ENCODE data around the gene FADS6. TPM values are rescaled to one million over a fixed set of nuclear protein-coding genes. Genes with fewer than 3 reads are reported as not detected.
A peak's percentile ranks its signal among the peaks of the same experiment; 100 is the strongest.

FADS6 gene
- total RNA-seq, 1 donor from 2014 or later, result not detected

DNA sequence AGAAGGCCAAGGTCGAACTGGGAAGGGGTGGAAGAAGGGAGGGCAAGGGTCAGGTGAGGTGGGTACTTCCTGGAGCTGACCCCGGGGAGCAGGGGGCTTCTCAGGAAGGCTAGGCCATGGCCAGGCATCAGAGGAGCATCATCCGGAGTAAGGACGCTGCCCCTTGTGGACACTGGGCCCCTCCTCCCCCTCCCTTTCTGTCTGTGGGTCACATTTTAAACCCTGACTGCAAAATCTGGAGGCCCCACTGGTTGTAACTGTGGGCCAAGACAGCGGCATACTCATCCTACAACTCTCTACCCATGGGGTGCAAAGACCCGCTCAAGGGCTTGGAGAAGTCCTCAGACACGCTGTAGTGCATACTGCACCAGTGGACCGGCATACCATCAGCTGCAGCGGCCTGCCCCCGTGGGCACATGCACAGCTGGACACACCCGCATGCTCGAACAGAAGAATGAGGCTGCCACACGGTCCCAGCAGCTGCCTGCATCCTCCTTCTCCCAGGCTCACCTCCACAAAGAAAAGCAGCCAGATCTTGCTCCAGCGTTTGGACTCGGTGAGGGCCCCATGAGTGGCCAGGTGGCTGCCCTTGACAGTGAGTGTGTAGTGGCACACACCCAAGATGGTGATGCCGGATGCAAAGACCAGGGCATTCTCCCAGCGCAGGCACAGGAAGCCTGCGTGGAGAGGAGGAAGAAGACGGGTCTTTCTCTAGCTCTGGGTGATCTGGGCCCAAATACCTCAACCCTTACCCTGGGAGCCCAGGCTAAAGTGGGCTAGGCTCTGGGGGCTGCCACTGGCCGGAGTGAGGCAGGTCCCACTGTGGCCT, 1.2 kb downstream of the FADS6 start:
- DNase-seq (ENCODE audit: low read depth in 2 of 2), result no peak

DNA sequence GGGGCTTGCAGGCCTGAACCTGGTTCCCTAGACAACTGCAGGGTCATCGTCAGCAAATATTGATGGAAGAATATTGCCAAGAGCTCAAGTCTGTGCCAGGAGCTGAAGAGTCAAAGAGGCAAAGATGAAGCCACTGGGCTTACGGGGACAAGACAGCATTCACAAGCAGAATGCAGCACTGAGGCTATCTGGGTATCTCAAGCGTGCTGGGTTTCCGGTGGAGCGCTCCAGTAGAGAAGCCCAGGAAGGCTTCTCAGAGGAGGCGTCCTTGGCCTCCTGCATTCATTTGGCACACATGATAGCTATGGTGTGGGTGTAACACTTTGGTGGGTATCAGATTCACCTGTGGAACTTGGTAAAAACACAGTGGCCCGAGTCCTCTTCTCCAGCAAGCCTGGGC, 2.9 kb downstream of the FADS6 start:
- no peak for DNase-seq (ENCODE audit: low read depth in 2 of 2)

DNA sequence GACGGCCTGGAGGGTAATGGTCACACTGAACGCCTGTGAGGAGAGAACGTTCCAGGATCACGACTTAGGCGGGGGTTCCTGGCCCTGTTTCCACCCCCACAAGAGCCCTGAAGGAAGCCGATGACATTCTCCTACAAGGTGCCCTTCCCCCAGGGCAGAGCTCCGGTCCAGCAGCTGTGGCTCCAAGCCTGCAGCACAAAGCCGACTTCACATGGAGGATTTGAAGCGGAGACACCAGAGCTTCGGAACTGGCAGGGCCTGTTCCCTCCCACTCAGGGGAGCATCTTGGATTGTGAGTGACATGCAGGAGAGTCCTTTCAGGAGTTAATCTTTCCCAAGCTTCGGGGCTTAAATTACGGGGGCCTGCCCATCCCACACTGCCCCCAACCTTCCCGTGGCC, 5.0 kb downstream of the FADS6 start:
- DNase-seq (ENCODE audit: low read depth in 2 of 2), result no peak

DNA sequence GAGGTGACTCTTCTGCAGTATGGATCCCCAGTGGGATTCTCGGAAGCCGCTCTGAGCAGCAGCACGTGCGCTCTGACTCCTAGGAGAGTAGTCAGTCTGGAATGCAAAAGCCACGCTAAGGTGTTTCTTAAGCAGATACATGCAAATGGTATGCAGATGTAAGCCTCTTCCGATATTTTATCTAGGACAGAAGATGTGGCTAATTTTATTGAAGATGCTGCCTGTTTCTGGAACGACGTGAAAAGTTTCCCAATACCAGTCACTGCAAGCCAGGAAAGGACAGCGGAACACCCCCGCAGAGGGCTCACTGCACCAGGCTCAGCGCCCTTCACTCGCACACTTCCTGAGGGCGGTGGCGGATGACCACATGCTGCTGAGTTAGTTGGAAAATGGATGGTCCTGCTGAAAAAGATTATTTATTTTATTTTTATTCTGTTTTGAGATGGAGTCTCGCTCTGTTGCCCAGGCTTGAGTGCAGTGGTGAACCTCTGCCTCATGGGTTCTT, 10.1 kb downstream of the FADS6 start:
- DNase-seq (ENCODE audit: low read depth in 2 of 2), result peak in 1 of 2 donors; percentile 15

DNA sequence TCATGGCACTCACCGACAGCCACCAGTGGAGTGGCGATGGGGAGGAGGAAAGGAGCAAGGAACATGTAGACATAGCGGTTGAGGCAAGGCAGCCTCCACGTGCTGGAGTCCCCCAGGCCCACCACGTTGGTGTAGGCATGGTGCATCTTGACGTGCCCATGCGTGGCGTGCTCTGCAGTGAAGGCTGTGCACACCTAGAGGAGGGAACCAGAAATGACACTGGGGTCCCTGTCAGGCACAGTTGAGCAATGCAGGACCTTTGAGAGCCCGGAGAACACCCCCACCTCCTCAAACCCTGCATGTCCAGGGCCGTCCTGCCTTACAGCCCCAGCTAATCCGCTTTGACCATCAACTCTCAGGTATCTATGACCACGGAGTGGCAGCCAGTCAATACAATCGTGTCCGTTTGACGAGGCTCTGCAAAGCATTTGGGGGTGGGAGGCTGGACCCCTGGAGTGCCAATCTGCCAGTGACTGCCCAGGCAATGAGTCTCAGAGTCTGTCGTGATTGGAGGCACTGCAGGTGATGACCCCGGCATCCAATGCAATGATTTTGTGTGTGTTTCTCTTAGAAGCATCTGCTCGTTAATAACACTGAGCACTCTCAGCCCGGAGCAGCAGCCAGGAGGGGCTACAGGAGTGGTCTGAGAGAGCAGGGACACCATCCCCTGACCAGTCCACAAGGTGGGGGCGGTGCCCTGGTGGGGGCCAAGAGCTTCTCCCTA, 10.8 kb downstream of the FADS6 start:
- DNase-seq (ENCODE audit: low read depth in 2 of 2), result no peak

DNA sequence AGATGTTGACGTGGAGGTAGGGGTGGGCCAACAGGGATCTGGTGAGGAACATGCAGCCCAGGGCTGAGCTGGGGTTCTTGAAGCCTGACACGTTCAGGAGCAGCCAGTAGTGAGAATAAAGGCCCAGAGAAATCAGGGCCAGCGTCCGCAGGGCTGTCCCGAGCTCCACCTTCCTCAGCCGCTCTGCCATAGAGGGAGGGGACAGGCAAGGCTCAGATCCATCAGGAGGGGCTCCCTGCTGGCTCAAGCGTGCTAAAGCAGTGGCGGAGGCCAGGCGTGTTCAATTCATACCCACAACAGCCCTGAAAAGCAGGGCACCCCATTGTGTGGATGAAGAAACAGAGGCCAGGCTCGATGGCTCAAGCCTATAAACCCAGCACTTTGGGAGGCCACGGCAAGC, 12.4 kb downstream of the FADS6 start:
- no peak for DNase-seq (ENCODE audit: low read depth in 2 of 2)

DNA sequence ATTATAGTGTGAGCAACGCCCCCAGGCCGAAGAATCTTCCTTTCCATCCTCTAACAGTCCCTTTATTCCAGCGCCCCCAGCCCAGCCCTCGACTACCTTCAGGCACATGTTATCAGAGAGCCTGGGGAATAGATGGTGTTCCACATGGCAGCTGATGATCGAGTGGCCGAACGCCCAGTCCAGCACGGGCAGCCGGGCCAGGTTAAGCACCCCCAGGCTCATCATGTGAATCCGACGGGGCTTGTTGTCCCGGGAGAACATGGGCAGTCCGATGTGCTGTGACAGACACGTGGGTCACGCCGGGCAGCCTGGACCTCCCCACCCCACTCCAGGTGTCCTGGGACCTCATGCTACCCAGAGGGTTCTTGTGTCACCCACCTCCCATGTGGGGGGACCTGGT, 14.1 kb downstream of the FADS6 start:
- no peak for DNase-seq (ENCODE audit: low read depth in 2 of 2)

DNA sequence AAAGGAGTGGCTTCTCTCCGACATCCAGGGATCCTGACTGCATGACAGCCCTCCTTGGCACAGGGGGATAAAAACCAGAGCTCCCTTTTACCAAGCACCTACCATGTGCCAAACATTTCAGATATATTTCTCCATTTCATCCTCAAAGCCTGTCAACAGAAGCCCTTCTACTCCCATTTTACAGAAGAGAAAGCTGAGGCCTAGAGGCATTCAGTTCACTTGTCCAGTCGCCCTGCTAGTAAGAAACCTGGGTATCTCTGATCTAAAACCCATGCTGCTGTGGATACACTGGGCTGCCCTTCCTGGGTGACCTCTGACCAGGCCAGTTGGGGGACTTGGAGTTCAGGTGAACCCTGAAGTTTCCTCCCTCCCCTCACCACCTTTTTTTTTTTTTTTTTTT, 14.8 kb downstream of the FADS6 start:
- DNase-seq (ENCODE audit: low read depth in 2 of 2), result no peak

DNA sequence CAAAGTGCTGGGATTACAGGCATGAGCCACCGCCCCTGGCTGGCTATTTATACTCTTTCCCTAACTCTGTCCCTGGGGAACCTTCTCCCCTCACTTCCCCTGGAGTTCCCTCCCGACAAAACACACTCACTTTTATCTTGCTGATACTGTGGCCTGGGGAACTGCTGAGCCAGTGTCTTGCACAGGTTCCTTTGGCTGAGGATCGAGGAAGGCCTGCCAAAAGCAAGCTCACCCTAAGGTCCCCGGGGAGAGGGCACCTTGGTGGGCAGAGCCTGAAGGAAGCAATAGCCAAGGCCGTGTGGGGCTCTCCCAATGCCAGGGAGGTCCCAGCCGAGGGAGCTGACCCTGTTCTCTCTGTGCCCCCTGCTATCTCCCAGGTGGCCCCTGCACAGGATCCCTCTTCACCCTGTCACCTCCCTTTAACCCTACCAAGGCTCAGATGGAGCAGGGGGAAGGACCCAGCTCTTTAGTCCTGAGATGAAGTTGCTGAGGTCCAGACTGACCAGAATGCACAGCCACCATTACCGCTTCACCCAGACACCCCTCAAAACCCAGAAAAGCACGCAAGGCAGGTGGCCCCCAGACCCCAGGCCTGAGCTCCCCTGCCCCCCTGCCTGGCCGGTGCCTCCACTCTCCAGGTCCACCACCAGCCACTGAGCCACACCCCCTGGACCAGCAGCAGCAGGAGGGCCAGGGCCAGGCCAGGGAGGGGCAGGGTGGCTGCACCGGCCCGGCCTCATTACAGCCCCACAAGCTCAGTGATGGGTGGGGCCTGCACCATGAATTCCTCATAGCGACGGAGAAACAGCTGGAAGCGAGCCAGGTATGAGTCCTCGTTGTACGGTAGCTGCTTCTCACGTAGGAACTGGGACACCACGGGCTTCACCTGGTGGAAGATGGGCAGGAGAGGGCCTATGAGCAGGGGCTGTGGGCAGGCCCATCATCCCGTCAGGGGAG, 15.6 kb downstream of the FADS6 start:
- no peak for DNase-seq (ENCODE audit: low read depth in 2 of 2)

DNA sequence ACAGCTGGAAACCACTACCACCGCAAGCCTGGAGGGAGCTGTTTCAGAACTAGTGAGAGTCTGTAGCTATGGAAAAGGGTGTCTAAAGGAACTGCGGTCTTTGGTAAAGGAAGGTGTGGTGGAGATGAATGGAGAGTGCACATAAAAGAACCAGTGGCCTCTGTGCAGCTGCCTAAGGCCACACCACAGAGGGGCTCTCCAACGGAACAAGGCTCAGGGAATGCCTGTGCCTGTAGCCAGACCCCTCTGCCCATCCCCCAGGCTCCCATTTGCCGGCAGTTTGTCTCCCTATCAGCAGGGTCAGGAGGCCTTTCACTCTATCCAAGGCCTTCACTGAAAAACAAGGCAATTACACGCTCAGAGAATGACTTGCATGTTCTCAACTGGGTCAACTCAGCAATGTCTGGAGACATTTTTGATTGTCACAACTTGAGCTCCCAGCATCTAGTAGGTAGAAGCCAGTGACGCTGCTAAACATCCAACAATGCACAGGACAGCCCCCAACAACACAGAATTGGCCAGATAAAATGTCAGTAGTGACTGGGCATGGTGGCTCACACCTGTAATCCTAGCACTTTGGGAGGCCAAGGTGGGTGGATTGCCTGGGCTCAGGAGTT, 17.3 kb downstream of the FADS6 start:
- DNase-seq (ENCODE audit: low read depth in 2 of 2), result no peak

DNA sequence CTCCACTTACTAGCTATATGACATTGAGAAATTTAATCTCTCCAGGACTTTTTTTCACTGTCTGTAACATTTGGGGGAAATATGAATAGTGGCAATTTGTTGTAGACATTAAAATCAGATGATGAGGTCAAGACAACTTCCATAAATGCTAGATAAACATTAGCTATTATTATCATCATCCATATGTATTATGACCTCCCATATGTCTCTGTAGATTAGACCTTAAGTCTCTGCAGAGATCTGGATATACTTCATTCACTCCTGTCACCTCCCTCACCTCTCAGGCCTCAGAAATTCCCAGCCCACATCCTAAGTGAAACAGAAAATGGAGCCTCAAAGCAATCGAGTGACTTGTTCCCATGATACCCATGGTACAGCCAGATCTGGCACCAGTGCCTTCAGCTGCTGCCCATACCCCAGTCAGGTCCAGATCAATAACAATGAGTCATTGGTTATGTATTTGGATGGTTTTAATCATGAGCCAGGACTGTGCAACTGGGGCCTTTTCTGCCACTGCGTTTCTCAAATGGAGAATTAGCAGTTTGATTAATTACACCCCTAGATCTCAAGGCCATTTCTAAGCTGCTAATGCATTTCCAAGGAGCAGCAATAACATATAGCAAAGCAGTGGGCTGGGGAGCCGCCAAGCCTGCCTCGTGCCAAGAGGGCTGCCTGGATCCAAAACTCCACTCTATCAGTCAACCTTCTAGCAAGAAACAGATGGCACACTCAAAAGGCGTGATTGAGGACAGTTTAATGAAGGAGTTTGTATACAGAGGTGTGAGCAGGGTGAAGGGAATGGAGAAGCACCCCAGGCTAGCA, 18.1 kb downstream of the FADS6 start:
- DNase-seq (ENCODE audit: low read depth in 2 of 2), result no peak

DNA sequence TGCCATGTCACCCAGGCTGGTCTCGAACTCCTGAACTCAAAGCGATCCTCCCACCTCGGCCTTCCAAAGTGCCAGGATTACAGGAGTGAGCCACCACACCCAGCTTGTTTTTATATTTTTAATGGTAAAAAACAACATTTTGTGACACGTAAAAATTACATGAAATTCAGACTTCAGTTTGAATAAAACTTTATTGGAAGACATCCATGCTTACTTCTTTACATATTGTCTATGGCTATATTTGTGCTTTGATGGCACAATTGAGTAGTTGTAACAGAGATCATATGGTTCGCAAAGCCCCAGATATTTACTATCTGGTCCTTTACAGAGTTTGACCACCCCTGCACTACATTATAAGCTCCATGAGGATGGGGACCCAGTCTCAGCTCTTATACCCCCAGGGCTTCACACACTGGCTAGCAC, 18.8 kb downstream of the FADS6 start:
- DNase-seq (ENCODE audit: low read depth in 2 of 2), result no peak

DNA sequence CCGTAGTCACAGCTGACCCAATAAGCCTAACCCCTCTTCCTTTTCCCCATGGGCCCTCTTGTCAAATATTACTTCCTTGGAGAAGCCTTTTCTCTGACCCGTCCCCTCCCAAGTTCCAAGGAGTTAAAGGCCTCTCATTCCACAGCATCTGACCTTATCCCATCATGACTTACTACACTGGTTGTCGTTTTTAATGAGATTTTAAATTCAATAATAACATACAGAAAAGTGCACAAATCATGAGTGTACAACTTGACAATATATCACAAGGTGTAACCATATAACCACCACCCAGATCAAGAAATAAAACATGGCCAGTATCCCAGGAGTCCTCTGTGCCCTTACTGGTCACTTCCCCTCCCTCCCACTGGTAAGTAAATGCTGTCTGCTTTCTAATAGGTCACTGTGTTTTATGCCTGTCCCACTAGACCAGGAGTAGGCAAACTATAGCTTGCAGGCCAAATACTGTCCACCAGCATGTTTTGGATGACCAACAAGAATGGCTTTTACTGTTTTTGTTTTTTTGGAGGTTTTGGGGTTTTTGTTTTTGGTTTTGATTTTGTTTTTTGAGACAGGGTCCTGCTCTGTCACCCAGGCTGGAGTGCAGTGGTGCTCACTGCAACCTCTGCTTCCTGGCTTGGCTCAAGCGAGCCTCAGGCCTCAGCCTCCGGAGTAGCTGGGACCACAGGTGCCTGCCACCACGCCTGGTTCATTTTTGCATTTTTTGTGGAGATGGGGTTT, 19.4 kb downstream of the FADS6 start:
- no peak for DNase-seq (ENCODE audit: low read depth in 2 of 2)

DNA sequence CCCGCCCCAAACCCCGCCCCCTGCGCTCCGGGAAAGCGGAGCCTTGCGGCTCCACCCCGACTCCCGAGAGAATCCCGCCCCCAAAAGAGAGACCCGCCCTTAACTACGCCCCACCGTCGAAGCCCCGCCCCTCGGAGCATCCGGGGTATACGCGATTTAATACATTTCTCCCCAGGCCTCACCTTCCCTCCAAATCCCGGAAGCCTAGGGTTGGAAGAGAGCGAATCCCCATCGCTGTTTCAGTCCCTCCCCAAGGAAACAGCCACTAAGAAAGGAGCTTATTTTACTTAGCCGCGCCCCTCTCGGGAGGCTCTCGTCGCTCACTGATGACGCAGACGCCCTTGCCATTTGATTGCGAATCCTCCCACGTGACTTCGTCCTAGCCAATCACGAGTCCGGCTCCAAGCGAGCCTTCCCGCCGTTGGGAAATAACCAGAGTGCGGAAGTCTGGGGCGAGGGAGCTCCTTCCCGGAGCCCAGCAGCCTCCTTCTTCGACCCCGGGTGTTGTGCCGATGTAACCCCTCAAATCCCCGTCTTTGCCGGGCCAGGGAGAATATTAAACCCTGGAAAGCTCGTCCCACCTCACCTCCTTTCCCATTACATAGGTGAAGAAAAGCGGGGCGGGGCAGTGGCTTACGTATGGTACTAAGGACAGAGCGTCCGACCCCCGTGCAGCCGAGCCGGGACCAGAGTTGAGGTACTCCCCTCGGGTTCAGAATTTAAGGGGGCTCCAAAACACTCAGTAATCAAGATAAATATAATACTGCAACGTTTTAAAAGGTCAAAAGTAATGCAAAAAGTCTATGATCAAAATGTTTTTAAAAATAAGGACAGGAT, 20.2 kb downstream of the FADS6 start:
- DNase-seq (ENCODE audit: low read depth in 2 of 2), result peak; percentile 100

DNA sequence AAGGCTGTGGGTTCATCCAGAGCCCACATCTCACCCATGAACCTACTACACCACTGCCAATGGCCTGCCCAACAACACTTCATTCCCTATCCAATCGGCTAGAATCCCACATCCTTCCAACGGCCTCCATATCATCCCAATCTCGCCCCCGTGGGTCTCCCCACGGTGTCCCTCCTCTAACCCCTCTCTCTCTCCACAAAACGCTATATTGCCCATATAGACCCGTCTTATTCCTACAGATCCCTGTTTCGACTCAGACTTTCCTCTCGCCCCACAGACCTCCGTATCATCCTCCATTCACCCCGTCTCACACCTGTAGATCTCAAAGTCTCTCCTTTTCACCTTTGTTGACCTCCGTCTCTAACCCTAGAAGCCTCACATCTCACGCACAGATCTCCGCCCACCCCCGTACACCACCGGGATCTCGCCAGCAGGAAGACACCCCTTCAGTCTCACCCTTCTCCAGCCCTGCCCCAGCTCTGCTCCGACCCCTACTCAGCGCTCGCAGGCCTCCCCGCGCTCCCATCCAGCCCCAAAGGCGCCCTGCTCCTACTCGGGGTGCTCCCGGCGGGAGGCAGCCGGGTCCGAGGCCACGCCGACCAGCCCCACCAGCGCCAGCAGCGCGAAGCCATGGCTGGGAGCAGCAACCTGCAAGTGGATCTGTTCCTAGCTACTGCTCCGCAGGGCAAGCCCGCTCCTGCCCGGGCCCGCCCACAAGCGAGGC, 21.0 kb downstream of the FADS6 start, which contains the start of gene FDXR:
FDXR (minus strand) TSS at position 682 of the 724 bp plus-strand sequence; CDS start at position 632, 50 bp downstream.
- no peak for DNase-seq (ENCODE audit: low read depth in 2 of 2)

DNA sequence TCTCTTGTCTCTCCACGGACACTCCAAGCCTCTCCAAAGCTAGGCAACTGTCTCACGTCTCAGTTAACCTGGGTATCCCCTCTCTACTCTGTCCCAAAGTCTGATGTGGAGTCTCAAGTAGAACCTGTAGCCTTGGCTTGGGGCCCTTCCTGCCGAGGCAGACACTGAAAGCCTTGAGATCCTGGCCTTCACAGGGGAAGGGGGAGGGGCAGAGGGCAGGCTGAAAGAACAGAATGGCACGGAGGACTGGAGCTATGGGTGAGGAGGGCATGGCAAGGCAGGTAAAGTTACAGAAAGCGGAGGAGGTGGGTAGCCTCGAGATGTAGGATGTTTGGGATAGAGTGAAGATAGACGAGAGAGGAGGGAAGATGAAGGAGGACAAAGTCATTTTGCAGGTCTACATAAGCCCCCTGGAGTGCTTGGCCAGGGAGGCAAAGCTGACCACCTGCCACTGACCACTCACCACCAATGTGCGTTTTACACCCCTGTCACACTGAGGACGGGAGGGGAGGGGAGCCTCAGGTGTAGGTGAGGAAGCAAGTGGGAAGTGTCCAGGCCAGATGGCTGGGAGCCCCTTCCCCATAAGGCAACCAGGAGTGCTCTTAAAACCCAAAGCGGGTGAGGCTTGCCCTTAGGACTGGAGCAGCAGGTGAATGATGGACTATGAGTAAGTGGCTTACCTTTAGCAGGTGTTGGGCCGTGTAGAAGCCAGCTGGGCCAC, 21.9 kb downstream of the FADS6 start:
- no peak for DNase-seq (ENCODE audit: low read depth in 2 of 2)

DNA sequence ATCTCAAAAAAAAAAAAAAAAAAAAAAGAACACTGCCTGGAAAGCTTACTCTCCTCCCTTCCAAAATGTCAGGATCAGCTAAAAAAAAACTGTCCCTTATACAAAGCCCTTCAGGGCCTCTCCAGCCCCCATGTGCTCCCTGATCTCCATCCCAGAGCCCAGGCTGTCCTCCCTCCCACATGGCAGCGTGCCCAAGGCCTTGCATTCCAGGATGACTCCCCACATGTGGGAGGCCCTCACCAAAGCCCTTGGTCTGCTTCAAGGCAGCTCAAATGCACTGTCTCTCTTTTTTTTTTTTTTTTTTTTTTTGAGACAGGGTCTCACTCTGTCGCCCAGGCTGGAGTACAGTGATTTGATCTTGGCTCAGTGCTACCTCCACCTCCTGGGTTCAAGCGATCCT, 22.9 kb downstream of the FADS6 start:
- DNase-seq (ENCODE audit: low read depth in 2 of 2), result no peak

All from dermis microvascular lymphatic vessel endothelial cell (primary cell).